ENCODE data around the gene CERS6.

Gene CERS6

DNA sequence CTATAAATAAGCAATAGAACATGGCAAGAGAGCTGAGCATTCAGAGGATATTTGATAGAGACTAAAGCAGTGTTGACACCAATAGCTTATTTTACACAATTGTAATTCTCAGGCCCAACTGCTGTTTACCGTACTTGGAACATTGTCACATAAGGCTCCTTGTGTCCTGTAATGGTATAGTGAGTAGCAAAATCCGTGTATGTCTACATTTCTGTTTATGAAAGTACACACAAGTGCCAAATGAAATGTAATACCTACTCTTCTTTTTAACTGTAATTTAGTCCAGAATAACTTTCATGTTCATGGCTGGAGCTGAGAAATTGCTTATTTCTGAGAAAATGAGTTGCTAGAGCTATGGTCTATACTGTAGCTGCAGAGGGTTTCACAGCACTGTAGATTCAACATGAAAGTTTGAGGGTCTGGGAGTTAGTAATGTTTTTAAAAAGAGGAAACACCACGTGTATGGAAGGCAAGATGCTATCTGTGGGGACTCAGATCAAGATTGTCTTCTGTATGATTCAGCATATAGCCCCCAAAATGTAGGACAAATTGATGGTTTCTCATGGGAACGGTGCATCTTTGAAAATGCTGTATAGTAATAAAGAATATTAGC lies 236.2 kb downstream of the CERS6 start:
- in situ Hi-C loops (cut with MboI; ENCODE audit: low sequenced_read_pairs): no loop called here

DNA sequence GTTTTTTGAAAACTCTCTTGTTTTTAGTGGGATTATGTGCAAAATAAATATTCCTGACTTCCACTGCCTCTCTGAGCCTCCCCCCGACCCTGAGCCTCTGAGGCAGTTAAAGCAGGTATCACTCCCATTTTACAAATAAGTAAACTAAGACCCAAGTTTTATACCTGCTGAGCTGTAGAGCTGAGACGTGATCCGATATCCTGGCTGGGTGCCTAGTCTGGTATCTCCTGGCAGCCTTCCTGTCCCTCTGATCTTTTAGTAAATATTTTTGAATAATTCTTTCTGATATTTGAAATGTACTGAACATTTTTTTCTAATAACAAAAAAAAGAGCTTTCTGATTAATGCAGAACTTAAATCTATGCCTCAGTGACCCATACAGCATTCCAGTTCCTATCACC lies 238.1 kb downstream of the CERS6 start:
- in situ Hi-C loops (cut with MboI; ENCODE audit: low sequenced_read_pairs): no loop called here

DNA sequence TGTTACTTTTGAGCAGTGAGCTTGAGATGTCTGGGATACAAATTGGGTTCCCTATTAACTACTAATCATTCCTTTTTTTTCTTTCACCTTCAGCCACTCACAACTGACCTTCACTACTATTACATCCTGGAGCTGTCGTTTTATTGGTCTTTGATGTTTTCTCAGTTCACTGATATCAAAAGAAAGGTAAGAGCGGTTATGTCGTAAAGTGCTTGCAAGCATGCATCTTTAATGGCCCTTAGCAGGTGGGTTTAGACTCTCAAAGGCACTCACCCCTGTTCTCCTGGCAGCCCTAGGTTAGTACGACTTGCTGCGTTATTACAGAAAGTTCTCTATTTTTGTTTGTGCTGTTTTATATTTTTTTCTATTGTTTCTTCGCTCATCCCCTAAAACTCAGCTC lies 238.8 kb downstream of the CERS6 start:
- in situ Hi-C loops (cut with MboI; ENCODE audit: low sequenced_read_pairs): no loop called here

DNA sequence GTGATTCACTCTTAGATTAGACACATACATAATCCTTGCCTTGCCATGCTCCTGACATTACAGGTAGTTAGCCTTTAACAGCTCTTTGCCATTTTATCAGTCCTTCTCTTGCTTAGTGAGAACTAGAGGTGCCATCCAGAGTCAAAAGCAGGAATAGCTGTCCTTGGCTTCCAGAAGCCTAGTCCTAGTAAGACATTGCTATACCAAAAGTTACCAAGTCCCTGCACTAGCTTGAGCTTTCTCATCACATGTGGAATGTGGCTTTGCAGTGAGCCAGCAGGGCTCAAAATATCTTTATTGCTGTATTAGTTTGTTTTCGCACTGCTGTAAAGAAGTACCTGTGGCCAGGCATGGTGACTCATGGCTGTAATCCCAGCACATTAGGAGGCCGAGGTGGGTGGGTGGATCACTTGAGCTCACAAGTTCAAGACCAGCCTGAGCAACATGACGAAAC lies 241.6 kb downstream of the CERS6 start:
- in situ Hi-C loops (cut with MboI; ENCODE audit: low sequenced_read_pairs): no loop called here

DNA sequence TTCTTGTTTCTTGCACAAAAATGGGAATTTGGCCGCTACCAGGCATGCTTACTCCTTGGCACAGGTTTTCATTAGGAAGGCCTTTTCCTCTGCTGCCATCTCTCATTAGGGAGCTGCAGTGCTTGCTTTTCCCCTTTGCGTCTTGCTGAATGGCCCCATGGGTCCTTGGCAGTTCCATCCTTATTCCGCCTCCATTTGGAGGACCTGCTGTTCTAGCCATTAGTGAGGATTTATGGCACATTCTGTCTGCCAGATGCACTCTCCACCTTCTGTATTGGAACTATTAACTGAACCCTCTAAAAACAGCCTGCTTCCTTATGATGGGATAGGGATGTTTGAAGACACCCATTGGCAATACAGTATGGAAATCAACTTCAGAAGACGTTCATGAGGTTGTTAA lies 242.9 kb downstream of the CERS6 start:
- in situ Hi-C loops (cut with MboI; ENCODE audit: low sequenced_read_pairs): no loop called here

DNA sequence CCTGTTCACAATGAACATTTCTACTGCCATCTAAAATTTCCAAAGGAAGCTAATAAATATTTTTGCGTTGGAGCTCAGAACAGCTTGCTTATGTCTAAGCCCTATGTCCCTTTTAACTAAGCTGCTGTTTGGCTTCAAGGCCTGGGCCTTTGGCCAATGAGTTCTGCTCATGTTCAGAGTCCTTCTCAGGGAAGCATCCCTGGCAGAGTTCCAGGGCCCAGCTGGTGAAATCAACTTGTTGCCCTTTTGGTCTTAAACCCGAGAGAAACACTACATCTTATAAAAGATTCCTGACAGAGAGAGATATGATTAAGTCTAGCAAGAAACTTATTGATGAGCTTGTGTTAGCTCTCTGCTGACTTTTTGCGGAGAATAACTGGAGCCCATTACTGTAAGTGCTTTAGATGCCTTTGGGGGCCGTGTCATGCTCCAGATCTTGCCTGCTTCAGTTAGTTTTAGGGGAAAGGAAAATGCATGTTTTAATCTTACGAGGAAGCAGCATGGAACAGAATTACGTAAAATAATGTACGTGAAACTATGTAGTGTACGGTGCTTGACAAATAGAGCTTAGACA lies 243.9 kb downstream of the CERS6 start:
- in situ Hi-C loops (cut with MboI; ENCODE audit: low sequenced_read_pairs): no loop called here

DNA sequence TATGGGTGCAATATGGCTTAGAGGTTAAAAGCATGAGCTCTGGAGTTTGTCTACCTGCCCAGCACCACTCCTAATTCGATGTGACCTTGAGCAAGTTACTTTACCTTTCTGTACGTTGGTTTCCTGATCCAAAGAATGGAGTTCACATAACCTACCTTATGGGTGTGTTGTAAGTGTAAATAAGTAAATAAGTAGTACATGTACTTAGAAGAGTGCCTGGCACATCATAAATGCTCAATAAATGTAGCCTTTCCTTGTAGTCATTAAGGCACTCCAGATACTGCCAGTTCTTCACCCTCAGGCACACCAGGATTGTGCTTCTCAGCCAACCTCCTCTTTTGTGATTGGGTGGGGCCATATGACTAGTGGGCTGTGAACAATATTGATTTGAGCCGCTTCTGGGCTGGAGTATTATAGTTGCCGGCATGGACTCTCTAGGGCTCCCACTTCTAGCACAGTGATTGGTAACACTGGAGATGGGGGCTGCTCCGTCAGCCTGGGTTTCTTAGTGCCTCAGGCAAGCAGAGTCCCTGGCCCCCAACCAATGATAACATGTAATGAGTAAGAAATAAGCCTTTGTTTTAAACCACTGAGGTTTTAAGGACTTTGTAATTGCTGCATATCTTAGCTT lies 244.7 kb downstream of the CERS6 start:
- in situ Hi-C loops (cut with MboI; ENCODE audit: low sequenced_read_pairs): no loop called here

DNA sequence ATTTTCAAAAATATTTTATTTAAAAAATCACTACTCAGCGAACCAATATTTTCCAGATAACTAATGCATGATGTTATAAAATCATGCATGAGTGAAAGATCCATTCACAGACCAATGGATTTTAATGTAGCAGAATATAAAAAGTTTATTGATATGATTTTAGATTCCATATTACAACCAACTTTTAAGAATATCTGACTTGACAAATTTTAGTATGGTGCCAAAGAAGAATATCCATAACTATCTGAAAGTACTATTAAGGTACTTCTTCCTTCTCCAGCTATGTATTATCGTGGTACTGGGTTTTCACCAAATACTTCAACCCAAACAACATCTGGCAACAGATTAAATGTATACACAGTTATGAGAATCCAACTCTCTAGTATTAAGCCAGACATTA lies 246.5 kb downstream of the CERS6 start:
- in situ Hi-C loops (cut with MboI; ENCODE audit: low sequenced_read_pairs): no loop called here

DNA sequence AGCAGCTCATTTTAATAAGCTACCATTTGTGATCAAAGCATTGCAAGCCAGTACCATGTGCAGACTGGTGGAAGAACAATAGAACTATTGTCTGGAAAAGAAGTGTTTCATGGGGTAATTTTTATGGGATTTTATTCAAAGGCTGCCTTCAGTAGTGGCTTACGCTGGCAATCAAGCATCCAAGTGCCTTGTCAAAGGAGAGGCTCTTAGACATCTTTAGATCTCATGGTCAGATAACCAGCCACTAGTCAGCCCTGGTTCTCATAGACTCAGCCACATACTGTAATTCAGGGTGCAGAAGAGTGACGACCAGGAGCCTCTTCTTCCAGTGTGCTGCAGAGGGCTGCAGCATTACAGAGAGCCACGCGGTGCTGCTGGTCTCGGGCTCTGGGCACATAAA lies 247.9 kb downstream of the CERS6 start:
- in situ Hi-C loops (cut with MboI; ENCODE audit: low sequenced_read_pairs): no loop called here

DNA sequence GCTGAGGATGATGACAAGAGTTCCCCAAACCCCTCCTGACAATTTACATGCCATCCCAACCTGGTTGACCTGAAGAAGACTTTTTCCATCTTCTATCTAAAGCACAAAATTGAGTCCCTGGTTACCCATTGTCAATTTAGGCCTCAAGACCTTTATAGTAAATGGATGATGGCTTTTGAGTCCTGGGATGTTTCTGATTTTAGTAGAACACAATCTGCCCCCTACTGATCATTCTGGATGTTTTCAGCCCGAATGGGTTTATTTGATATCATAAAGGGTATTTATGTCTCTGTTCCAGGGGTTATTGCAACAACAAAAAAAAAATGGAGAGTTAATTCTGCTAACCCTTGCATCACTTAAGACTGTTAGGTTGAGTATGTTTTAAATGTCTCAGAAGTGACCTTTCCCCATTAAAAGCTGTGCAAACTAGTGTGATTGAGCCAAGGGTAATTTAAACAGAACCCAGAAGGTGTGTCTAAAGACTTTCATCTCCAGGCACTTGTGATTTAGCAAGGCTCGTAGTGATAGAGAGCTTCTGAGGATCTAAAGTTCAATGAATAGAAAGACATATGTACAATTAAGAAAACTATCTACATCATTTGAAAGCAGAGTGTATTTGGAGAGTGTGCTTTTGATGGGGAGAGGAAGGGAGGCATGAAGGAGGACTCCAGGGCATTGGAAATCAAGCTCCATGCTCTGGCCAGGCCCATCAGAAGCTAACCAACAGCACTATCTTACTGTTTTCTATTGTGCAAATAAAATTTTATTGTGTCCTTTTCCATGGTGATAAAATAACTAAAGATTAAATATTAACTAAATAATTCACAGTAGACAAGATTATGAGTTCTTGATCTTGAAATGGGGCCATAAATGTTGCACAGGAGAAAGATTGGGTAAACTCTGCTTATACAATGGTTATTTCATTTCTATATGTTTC lies 249.7 kb downstream of the CERS6 start:
- in situ Hi-C loops (cut with MboI; ENCODE audit: low sequenced_read_pairs): no loop called here

DNA sequence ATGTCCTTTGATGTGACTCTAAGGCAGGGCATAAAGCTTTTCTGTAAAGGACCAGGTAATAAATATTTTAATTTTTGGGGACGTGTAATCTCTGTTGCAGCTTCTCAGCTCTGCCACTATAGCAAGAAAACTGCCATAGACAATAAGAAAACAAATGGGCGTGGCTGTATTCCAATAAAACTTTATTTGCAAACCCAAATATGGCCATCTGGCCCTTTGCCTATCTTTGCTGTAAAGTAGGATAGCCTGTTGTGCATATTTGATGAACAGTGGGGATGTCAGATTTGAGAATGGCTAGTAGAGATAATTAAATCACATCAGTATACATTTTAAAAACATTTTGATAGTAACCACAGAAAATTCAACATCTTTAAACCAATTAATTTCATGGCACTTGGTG lies 250.7 kb downstream of the CERS6 start:
- in situ Hi-C loops (cut with MboI; ENCODE audit: low sequenced_read_pairs): no loop called here

DNA sequence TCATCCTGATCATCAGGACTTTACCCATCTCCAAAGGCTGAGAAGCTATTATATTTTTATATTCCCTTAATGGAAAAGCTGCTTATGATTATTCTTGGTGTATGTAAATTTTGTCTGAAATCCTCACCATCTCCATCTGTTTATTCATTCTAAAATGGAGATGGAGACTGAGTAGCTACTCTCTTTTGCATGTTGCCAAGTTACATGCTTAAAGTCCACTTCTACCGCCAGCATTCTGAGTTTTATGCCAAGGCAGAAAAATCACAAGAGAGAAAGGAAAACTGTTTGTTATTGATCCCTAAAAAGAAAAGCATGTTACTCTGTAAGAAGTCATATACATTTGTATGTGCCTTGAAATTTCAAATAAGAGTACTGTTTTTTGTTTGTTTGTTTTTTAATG lies 252.0 kb downstream of the CERS6 start:
- in situ Hi-C loops (cut with MboI; ENCODE audit: low sequenced_read_pairs): no loop called here

DNA sequence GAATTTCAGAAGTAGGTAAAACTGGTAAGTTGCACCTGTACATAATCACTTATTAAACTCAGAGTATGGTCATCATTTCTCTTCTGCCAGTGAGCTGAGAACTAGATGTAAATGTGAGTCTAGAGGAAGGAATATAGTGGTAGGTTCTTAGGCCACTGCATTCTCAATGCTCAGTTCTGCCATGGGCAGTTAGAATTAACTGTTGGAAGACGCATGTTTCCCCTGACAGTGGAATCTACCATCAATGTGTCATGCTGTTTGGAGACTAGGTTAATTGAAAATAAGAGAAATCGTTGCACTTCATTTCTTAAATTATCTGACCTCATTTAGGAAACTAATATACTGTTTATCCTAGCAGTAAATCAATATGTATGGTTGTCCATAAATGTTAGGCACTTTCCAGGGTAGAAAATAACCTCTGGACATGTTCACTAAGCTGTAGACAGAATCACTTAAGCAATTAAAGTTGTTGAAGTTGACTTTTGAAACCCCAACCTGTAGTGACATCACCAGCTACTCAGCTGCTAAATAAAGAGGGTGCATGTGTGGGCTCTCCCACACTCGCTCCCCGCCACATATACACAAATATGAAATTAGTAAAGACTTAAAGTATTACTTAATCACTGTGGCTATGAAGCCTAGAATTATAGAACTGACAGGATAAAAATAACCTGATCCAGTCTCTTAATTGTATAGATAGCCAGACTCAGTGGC lies 254.8 kb downstream of the CERS6 start:
- in situ Hi-C loops (cut with MboI; ENCODE audit: low sequenced_read_pairs): no loop called here

DNA sequence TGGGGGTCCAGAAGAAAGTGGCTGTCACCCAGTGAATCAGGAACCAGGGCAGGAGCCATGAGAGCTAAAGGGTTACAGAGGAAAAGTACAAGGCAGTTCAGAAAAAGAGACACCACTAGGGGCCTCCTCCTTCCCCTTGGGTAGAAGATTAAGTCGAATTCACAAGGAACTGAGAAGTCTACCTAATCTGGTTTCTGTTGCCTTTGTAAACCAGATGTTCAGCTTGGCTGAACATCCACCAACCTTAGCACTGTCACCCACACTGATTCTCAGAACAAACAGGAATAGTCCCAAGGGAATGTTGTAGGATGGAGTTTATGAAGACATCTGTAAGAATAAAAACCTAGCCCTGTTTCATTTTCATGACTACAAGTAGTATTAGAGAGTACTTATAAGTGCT lies 256.0 kb downstream of the CERS6 start:
- in situ Hi-C loops (cut with MboI; ENCODE audit: low sequenced_read_pairs): no loop called here

DNA sequence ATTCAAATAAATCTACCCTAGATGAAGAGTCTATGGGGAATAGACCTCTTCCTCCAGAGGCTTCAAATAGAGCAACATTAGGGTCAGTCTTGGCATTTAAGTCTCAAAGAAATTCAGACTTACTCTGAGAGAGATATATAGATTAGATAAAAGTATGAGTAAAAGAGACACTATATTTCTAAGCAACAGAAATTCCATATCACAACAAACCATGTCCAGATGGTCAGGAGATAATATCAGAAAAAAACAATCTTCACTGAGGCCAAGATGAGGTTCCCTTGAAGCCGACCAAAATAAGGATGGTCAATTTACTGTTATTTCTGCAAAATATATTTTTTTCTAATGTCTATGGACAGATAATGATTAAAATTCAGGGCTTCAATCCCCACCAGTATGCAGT lies 257.3 kb downstream of the CERS6 start:
- in situ Hi-C loops (cut with MboI; ENCODE audit: low sequenced_read_pairs): no loop called here

DNA sequence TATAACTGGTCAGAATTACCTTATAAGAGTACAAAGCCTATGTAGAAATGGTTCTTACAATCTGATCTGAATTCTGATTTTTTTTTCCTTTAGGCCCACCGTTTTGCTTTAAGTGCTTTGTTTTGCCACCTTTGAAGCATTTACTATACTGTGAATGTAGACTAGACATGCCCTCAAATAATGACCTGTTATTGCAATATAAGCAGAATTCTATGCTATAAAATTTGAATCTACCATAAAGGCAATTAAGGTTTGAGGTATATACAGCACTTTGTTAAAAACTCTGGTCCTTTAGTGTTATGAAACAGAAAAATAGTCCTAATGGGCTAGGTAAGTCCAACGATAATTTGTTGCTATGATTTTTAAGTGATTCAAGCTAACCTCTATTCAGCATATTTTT lies 259.8 kb downstream of the CERS6 start:
- in situ Hi-C loops (cut with MboI; ENCODE audit: low sequenced_read_pairs): no loop called here

DNA sequence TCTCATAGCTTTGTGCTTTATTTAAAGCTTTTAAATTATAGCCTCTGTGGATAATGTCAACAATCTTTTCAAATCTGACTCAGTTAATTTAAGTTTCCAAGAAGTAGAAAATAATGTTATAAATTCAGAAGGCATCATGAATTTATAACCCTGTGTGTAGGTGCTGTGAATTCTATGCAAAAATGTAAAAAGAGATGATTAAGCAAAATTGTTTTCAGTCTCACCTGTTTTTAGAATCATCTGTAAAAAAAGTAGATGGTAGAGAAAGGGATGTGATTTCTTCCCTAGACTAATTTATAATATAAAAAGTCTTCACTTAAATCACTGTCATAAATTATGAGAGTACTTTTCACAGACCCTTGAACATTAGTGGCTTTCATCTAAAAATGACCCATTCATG lies 260.8 kb downstream of the CERS6 start:
- in situ Hi-C loops (cut with MboI; ENCODE audit: low sequenced_read_pairs): no loop called here

DNA sequence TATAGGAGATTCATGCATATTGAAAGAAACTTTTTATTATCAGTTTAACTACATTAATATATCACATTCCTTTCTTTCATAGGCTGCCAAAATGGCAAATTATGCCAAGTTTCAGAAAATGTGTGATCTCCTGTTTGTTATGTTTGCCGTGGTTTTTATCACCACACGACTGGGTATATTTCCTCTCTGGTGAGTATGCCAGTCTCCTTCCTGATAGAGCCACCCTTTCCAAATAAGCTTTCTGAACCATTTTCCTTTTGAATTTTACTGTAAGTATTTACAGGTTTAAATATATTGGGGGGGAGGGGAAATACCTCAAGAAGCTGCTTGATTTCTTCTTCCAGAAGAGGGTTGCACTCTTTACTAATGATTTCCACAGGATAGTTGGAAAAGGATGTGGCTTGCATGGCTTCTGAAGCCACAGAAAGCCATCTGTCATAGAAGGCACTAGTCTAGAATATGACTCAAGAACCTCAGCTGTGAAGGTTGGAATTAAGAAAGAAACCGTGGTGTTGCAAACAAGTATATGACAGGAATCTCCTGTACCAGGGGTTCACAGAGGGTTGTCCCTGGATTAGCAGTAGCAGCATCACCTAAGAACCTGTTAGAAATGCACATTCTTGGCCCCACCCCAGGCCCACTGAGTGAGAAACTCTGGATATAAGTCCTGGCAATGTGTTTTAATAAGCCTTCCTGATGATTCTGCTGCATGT lies 261.9 kb downstream of the CERS6 start:
- in situ Hi-C loops (cut with MboI; ENCODE audit: low sequenced_read_pairs): no loop called here

DNA sequence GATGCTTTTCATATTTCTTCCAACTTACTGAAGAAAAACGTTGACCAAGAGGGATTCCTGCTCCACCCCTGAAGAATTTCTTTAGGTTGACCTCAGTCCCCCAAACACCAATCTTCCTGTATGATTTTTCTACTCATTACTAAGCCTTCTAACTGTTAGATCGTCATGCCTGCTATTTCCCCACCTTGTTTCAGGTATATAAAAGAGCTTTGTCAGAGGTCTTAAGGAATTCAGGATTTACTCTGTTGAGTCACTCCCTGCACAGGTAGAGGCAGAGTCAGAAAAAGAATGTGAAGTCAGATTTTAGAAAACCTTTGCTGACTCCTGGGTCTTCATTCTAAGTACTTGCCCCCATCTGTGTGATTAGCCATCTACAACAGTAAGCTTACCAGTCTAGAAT lies 262.6 kb downstream of the CERS6 start:
- in situ Hi-C loops (cut with MboI; ENCODE audit: low sequenced_read_pairs): no loop called here

DNA sequence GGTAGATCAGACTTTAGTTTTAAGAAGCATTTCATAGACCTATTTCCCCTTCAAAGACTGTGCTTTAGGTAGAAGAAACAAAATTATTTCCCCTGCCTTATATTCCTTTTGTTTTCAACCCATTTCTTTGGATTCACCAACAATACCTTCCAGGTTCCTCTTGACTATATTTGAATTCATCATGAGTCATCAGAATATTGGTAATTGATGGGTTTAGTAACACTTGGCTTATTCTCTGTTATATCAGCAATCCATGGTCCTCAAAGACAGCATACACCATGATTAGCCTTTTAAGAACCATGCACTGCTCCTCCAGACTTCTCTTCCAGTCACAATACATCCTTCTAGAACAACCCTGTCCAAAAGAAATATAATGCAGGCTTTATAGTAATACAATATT lies 263.4 kb downstream of the CERS6 start:
- in situ Hi-C loops (cut with MboI; ENCODE audit: low sequenced_read_pairs): no loop called here
